GM11168 (cell line): ENCODE measurements around the gene QRFP.

Experiments
- in situ Hi-C: fragments of 300-500 bp; cut with MboI; formaldehyde crosslinking; loops from one replicate; pipeline ENCODE4 v1.12.0; 2022; ENCODE audit warnings: low sequenced_read_pairs; ENCODE audit not compliant: unreplicated experiment

Gene QRFP

DNA sequence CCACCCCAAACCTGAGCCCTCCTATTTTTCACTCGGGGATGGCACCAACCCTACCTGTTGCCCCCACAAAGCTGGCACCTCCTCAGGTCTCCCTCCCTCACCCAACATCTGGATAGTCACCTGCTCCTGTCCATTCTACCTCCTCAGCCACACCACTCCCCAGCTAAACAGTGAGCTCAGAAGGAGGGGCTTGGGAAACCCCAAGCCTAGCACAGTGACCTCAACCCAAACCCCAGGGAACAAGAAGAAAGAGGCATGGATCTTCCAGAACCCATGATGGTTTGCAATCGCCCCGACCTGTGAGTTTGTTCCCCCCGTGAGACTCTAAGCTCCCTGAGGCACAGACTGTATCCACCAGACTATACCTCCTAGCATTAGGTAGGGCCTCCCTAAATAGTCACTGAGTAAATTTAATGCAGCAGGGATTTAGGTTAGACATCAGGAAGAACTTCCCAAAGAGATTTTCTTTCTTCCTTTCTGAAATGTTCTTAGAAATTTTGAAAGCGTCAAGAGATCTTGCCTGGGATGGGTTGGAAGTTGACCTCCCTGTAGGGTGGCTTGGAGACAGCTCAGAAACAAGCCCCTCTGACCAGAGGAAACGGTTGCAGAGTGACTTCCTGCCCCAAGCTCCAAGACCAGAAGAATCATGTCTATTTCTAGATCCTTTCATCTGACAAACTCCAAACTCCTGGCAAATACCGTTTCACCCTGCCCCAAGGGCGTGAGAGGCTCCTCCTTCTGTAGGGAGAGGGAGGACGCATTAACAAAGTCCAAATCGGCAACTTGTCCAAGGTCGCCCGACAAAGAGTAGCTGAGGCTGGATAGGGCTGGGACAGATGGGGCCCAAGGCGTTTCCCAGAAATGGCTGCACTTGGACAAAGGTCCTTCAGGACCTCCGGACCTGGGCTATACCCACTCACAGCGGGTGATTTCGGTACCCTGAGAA is 38.4 kb upstream of the QRFP start:
- in situ Hi-C loops: no loop called here

- in situ Hi-C loops: no loop called here
Observed at GRCh38 chr9:130934246-130934645, 37.6 kb upstream of the QRFP start.

- in situ Hi-C loops: no loop called here
Observed at GRCh38 chr9:130933114-130934046, 36.8 kb upstream of the QRFP start.

- in situ Hi-C loops: no loop called here
Observed at GRCh38 chr9:130932255-130933079, 35.9 kb upstream of the QRFP start.

GRCh38 chr9:130931508-130932254 is 35.1 kb upstream of the QRFP start:
- in situ Hi-C loops: no loop called here

- in situ Hi-C loops: no loop called here
Observed at GRCh38 chr9:130930804-130931349, 34.3 kb upstream of the QRFP start.

DNA sequence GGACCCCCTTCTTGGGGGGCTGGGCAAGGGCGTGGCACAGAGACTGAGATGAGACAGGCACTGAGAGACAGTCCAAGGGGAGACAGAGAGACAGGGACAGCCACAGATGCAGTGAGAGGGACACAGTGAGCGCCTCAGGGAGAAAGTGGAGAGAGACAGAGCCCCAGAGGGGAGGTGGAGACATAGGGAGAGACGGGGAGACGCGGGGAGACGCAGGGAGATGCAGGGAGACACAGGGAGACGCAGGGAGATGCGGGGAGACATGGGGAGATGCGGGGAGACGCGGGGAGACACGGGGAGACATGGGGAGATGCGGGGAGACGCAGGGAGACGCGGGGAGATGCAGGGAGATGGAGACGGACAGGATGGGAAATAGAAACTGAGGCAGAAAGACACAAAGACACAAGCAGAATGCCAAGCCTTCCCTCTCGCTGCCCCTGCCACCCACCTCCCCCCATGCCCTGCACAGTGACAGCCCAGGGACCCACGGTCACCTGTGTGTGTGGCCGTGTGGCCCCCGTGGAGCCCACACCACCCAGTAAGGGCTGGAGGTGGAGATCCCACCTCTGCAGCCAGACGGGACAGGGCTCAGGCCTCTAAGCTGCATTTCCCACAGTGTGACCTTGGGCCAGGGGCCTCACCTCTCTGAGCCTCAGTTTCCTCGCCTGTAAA is 33.7 kb upstream of the QRFP start:
- in situ Hi-C loops: no loop called here

GRCh38 chr9:130929571-130930038 is 33.0 kb upstream of the QRFP start:
- in situ Hi-C loops: no loop called here

- in situ Hi-C loops: no loop called here
Observed at GRCh38 chr9:130927995-130928900, 31.6 kb upstream of the QRFP start.

- in situ Hi-C loops: no loop called here
Observed at GRCh38 chr9:130927338-130927737, 30.7 kb upstream of the QRFP start.

DNA sequence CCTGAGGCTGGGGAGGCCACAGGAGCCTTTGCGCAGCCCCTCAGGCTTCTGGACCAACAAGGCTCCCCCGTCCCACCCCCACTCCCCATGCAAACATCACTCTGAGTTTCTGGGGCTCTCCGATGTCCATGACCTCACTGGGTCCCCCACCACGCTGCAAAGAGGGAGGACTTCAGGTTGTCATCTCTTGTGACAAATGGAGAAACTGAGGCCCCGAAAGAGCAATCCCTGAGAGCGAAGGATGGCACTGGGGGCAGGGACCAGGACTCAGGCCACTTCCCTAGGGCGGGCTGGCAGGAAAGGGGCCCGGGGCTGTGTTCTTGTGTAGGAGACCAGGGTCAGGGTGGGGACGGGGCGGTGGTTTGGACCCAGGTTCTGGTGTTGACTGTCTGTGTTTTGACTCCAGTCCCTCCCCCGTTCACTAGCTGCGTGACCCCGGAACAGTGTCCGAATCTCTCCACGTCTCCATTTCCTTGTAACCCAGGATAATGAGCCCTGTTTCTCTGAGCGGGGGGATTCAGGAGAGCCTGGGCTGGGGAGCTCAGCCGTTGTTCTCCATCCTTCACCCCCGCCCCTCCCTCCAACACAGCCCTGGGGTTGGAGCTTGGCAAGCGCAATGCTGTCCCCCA is 28.6 kb upstream of the QRFP start:
- in situ Hi-C loops: no loop called here

GRCh38 chr9:130924448-130924788 is 27.8 kb upstream of the QRFP start:
- in situ Hi-C loops: no loop called here

DNA sequence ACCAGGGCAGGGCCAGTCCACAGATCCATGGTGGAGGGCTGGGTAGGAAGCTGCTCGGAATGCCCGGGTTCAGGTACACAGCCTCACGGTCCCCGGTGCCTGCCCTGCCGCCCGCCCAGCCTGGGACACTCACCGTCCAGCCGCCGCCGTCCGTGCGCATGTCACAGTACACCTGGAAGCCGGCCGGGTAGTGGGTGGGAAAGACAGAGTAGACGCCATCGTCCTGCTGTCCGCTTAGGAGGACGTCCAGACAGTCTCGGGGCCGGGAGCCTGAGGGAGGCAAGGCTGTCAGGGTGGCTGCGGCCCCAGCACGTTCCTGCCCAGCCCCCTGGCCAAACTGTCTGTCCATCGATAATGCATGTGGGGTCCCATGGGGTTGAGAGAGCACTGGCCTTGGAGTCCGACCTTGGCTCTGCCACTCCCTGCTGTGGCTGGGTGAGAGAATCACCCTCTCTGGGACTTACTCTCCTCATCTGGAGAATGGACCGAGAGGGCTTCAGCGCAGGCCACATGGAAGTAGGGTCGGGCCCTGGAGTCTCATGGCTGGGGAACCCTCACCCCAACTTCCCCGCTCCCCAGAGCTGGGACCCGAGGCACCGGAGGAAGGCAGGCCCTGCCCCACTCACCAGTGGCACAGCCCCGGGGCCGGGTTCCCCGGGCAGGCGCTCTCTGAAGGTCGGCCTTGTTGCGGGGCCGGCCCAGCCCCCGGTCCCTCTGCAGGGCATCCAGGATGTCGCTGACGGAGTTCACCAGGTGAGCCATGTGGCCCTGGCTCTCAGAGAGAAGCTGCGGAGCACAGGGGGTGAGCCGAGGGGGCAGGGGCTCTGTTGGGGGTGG is 27.2 kb upstream of the QRFP start:
- in situ Hi-C loops: no loop called here

- in situ Hi-C loops: no loop called here
Observed at GRCh38 chr9:130922893-130923610, 26.4 kb upstream of the QRFP start.

- in situ Hi-C loops: no loop called here
Observed at GRCh38 chr9:130921989-130922892, 25.6 kb upstream of the QRFP start.
